AG20443 (cell line): ENCODE measurements around the gene CLIC3.
"Not testable (repeated sequence)": the region's sequence is repeated elsewhere in the genome, so short reads cannot be mapped to it uniquely, and the experiment has no call there.

Experiments
- DNase-seq: peaks from one replicate; pipeline ENCODE4 v3.0.0; 2012; ENCODE audit warnings: low spot score, mixed read lengths

CLIC3 gene

GRCh38 chr9:137017071-137017470 lies 20.7 kb upstream of the CLIC3 start:
- no peak for DNase-seq

DNA sequence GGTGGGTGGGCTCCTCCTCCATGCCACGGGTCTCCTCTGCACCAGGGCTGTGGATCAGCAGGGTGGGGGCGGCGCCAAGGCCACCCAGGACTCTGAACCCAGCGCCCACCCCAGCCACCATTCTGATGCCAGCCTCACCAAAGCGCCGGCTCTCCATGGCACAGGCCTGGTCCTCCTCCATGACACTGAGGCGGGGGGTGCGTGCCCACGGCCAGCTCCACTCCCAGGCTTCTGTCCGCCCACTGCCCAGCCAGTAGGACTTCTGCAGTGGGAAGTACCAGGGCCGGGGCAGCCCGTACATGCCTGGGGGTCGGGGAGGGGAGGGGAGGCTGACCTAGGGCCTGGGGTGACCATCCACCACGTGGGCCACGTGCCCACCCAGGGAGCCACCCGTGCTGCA lies 20.1 kb upstream of the CLIC3 start:
- DNase-seq: no peak

DNA sequence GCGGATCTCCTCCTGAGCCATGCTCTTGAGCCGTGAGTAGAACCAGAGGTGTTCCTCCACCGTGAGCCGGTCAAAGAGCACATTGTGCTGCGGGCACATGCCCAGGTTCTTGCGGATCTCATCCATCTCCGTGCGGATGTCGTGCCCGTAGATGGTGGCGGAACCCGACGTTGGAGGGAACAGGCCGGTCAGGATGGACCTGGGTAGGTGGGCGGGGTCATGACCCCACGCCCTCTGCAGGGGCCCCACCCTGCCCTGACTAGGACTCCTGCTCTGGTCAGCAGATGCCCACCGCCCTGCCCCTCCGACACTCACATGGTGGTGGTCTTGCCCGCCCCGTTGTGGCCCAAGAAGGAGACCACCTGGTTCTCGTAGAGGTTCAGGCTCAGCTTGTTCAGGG lies 19.6 kb upstream of the CLIC3 start:
- no peak for DNase-seq

- DNase-seq: no peak
These were observed 19.2 kb upstream of the CLIC3 start for GRCh38 chr9:137015540-137015930.

GRCh38 chr9:137014776-137015539 lies 18.6 kb upstream of the CLIC3 start:
- DNase-seq: no peak

GRCh38 chr9:137014166-137014565 lies 17.8 kb upstream of the CLIC3 start:
- no peak for DNase-seq

GRCh38 chr9:137013571-137013940 lies 17.2 kb upstream of the CLIC3 start:
- DNase-seq: no peak

- no peak for DNase-seq
These were observed 16.6 kb upstream of the CLIC3 start for GRCh38 chr9:137012694-137013570.

DNA sequence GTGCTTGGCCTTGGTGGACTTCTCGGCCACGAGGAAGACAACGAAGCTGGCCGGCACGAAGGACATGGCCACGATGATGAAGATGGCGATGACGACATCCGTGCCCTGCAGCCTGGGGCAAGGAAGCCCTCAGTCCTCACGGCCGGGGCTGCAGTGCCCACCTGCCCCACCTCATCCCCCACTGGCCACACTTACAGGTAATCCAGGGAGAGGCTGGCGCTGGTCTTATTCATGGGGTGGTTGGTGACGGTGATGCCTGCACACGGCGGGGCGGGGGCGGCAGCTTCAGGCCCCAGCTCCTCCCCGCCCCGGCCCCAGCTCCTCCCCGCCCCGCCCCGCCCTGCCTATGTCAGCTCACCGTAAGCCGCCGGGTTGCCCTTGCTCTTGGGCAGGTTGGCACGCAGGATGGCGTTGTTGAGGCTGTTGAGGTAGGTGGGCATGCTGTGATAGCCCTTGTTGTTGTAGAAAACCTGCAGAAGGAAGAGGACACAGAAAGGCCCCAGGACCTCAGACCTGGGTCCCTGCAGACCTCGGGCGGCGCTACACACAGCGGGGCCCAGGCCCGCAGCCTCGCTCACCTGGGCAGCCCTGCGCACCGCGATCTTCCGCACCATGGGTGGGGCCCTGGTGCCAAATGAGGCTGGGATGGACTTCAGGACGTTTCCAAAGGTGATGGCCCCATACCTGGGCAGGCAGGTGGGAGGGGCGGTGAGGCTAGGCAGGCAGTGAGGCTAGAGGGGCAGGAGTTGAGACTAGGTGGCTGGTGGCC lies 15.7 kb upstream of the CLIC3 start:
- no peak for DNase-seq

DNA sequence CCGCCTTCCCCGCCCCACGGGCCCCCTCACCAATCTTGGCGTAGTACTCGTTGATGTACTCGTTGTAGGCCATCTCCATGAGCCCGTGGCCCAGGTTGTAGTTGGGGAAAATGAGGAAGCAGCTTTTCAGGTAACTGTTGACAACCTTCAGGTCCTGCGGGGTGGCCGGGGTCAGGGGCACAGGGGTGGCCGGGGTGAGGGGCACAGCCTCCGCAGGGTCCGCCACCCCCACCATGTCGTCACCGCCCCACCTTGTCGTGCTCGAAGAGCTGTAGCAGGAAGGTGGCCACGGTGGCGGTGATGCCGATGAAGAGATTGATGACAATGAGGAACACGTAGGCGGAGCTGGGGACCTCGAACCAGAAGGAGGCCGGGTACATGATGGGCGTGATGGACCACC lies 14.8 kb upstream of the CLIC3 start:
- DNase-seq: no peak

DNA sequence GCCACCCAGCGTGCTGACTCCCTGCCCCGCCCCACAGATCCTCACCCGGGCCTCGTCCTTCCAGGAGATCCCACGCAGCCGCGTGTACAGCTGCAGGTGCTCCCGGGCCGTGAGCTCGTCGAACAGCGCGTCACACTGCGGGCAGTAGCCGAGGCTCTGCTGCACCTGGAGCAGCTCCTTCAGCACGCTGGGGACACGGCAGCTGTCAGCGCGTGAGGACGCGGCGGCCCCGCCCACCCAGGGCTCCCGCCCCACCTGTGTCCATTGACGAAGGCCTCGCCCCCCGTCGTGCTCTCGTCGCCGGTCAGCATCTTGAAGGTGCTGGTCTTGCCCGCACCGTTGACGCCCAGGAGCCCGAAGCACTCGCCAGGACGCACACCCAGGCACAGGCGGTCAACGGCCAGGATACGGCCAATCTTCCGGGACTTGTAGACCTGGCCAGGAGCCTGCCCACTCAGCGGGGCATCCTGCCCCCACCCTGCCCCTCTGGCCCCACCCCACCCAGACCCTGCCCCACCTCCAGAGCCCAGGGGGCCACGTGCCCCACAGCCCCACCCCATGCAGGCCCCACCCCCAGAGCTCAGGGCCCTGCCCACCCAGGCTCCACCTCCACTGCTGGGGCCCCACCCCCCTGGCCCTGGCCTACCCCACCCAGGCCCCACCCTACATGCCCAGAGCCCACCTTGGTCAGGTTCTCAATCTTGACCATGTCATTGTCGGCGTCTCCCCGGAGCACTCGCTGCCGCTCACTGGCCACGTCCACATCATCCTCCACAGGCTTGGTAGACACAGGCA lies 13.8 kb upstream of the CLIC3 start:
- no peak for DNase-seq

GRCh38 chr9:137009217-137009616 lies 12.8 kb upstream of the CLIC3 start:
- no peak for DNase-seq

DNA sequence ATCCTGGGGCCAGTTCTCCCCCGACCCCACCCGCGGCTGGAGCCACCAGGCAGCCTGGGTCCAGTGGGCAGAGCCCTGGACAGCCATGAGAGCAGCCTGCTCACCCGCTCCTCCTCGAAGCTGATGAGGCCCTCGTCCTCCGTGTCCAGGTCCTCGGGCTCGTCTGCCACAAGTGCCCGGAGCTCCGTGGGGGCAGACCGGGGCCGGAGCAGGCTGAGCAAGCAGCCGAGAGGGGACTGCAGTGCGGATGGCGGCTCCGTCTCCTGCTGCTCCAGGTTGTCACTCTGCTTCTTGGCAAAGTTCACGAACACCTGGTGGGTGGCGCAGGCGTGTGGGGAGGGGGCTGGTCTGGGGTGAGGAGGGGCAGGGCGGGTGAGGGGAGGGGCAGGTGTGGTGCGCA lies 11.9 kb upstream of the CLIC3 start:
- DNase-seq: no peak

- no peak for DNase-seq
These were observed 11.5 kb upstream of the CLIC3 start for GRCh38 chr9:137007816-137008270.

DNA sequence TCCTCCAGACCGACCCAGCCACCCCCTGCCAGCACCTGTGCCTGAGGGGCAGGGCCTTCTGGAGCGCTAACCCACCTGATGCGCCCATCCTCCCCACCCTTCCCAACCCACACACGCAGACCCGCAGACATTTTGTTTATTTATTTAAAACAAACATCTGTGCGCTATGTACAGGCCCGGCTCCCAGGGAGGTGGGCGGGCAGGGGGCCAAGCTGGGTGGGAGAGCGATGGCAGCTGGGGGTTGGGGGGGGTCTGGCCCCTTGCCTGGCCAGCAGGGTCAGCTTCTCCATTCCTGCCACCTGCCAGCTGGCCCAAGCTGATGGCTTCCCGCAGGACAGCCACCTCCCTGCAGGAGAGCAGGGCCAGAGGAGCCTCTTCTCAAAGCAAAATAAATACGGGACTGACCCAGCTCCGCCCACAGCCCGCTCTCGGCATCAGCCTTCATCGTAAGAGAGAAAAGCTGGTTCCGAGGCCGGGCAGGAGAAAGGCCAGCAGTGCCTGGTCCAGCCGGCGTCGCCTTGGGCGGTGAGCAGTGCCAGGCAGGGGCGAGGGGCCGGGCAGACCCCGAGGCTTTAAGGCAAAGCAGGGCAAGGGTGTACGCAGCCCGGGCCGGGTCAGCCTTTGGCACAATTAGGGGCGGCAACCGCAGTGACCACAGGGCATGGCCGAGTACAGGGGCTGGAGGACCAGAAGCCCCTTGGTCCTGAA lies 10.9 kb upstream of the CLIC3 start:
- DNase-seq: no peak

DNA sequence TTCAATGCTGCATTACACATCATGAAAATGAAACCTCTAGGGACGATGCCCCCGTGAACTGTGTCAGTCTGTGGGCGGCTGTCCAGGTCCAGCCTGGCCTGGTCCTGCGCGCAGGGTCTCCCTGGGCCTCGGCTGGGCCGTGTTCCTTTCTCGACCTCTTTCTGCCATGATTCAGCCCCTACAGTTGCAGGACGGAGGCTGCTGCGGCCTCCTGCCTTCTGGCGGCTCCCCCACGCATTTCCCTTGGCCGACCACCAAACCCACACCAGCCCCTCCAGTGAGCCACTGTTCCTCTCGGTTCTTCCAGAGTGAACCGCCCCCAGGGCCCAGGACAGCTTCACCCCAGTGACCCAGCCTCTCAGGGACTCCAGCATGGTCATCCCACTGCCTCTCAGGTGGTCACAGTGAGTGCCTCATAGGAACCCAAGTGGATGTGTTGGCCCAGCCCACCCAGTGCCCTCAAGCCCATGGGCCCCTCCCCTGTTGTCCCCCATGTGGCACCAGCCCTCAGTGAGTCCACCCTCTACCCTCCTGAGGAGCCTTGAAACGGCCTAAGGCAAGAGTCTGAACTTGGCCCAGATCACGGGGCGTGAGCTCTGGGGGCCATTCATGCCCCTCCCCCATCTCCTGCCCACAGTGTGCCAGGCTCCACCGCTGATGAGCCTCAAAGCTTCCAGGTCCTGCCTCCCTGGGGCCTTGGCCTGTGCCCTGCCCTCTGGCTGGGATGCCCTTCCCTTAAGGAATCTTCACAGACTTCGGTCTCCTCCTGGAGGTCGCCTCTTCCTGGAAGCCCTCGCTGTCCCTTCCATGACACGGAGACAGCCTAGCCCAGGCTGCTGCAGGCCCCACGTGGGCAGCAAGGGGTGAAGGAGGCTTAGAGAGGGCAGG lies 10.0 kb upstream of the CLIC3 start:
- no peak for DNase-seq

DNA sequence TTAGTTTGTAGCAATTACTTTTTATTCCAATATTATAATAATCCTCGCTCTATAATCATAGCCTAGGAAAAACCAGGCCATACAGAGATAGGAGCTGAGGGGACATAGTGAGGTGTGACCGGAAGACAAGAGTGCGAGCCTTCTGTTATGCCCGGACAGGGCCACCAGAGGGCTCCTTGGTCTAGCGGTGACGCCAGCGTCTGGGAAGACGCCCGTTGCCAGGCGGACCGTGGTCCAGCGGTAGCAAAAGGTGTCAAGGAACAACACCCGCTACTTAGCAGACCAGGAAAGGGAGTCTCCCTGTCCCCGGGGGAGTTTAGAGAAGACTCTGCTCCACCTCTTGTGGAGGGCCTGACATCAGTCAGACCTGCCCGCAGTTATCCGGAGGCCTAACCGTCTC lies 7.9 kb upstream of the CLIC3 start:
- not testable (repeated sequence) for DNase-seq

GRCh38 chr9:137002646-137003041 lies 6.3 kb upstream of the CLIC3 start:
- no peak for DNase-seq

DNA sequence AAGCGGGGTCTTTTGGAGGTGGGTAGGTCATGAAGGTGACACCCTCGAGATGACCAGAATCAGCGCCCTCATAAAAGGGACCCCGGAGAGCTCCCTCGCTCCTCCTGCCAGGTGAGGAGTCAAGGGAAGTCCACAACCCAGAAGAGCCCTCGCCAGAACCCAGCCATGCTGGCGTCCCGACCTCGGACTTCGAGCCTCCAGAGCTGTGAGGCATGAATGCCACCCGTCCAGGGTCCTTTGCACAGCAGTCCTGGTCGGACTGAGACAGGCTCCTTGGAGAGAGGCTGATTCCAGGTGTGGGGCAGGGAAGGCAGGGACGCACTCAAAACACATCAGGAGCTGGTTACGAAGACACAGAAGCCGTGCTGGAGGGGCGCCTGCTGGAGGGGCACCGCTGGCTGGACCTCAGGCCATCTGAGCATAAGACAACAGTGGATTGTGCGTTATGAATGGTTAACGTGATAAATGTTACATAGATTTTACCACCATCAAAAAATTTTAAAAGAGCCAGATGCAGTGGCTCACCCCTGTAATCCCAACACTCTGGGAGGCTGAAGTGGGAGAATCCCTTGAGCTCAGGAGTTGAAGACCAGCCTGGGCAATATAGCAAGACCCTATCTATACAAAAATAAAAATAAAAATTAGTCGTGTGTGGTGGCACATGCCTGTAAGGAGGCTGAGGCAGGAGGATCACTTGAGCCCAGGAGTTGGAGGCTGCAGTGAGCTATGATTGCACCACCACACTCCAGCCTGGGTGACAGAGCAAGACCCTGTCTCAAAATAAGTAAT lies 5.7 kb upstream of the CLIC3 start:
- DNase-seq: no peak
